ENCODE results near the gene CFAP97D1.

- TF ChIP-seq POLR2A (IDR thresholded peaks at IDR 0.05) (no peak), CTCF (IDR thresholded peaks at IDR 0.05) (no peak)
Measured at GRCh38 chr17:43829738-43830137, 49.5 kb downstream of the CFAP97D1 start.
